Suprapubic skin (tissue), 3 donors: ENCODE results near the gene MAMDC4.

Source experiments
- CTCF ChIP-seq, 2 donors: fragments of 200-600 bp in 1 of 2; fragments of 450-650 bp in 1 of 2; sonication (generic) in 1 of 2; IDR thresholded peaks; one replicate each; pipeline ENCODE4 v1.5.1; 2016 to 2019; ENCODE audit warnings: antibody characterized with exemption in 2 of 2, mild to moderate bottlenecking in 1 of 2, moderate library complexity in 1 of 2
- POLR2A ChIP-seq, 2 donors: fragments of 450-650 bp; IDR thresholded peaks; one replicate each; pipeline ENCODE4 v1.6.1; 2017; ENCODE audit warnings: antibody characterized with exemption in 2 of 2, mild to moderate bottlenecking in 2 of 2, moderate library complexity in 2 of 2

GRCh38 chr9:136831720-136832104 is 20.4 kb upstream of the MAMDC4 start:
- TF ChIP-seq CTCF (IDR thresholded peaks at IDR 0.05) (no peak), POLR2A (IDR thresholded peaks at IDR 0.05) (no peak)
